ENCODE results near the gene DUSP9. TPM values are rescaled to one million over a fixed set of nuclear protein-coding genes. Genes with fewer than 3 reads are reported as not detected.
"Not testable (repeated sequence)": the region's sequence is repeated elsewhere in the genome, so short reads cannot be mapped to it uniquely, and the experiment has no call there.

The DUSP9 gene
- 10 to 100 TPM in 3 of 4 donors, 1 to 10 TPM in 1; 2.7 to 52.1 (median 44.9) TPM for polyA plus RNA-seq (ENCODE audit: insufficient read length in 4 of 4)

DNA sequence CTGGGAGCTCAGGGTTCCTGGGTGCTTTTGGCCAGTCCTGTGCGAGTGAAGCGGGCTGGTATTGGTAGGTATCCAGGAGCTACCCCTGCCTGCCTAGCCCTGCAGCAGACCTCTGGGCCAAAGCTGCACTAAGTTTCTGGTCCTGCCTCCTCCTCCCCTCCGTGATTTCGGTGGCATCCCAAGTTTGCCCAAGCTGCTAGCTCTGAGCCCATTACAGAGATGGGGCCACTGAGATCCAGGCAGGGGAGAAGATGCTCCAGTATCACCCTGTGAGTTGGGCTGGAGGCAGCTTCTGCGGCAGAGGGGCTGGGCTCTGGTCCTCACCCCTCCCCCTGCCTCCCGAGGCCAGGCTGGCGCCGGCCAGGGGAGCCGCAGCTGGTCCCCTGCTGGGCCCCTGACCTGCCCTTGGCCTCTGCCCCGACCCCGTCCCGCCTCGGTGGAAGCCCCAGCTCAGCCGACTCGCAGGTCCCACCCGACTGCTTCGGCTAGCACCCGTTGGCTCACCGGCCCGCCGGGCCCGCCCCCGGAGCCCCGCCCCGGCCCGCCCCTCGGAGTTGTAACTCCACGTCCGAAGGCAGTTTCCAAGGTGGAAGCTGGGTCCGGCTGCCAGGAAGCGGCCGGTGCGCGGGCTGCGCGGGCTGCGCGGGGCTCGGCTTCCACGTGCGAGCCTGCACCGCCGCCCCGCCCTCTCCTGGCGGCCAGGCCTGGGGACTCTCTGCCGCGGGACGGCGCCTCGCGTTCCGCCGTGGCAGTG, at the start of gene DUSP9:
Gene DUSP9, plus strand, starts transcription at position 584 of the 754 bp plus-strand sequence. CDS start 751 bp downstream, outside the sequence.
- no peak for DNase-seq (ENCODE audit: low read depth in 4 of 4, low spot score in 3 of 4)

- no peak for DNase-seq (ENCODE audit: low read depth in 4 of 4, low spot score in 3 of 4)
These were observed 48.3 kb upstream of the DUSP9 start, which contains the start of gene CCNQ for GRCh38 chrX:153598541-153599191. Gene CCNQ, minus strand, starts transcription at chrX:153599139. Its CDS starts 66 bp downstream, at chrX:153599073.

DNA sequence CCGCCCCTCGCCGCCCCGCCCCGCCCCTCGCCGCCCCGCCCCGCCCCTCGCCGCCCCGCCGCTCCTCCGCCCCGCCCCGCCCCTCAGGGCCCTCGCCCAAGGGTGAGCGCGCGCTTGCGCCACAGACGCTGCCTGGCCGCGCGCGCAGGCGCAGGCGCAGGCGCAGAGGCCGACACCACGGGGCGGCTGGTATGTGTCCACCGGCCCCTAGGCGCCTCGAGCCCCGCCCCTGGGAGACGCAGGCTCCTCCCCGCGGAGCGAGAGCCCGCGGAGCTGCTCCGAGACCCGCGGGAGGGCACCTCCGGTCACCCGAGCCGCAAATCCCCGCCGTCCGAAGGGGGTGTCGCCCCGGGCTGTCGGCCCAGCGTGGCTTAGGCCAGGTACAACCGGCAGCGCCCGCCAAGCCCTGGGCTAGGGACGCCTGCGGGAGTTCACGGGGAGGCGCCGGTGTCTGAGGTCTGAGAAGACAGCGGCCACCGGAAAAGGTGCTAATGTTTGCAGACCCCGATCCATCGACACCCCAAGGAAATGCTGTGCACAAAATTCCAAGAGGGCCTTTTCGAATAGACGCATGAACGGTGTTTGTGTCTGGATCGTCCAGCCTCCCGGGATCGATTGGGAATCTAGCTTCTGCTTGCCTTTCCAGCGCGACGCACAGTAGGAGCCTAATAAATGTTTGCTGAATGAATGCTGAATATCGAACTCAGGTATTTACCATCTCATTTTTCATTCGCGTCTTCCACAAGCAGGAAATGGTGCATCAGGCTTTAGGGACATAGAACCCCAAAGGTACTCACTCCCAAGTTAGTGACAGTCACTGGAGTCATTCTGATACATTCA, 47.6 kb upstream of the DUSP9 start:
- peak in 3 of 4 donors; percentile 66 to 75 (median 68) for DNase-seq (ENCODE audit: low read depth in 4 of 4, low spot score in 3 of 4)

GRCh38 chrX:153600032-153600373, 47.0 kb upstream of the DUSP9 start:
- DNase-seq (ENCODE audit: low read depth in 4 of 4, low spot score in 3 of 4): no peak

- DNase-seq (ENCODE audit: low read depth in 4 of 4, low spot score in 3 of 4): no peak
These were observed 46.1 kb upstream of the DUSP9 start for GRCh38 chrX:153600921-153601320.

DNA sequence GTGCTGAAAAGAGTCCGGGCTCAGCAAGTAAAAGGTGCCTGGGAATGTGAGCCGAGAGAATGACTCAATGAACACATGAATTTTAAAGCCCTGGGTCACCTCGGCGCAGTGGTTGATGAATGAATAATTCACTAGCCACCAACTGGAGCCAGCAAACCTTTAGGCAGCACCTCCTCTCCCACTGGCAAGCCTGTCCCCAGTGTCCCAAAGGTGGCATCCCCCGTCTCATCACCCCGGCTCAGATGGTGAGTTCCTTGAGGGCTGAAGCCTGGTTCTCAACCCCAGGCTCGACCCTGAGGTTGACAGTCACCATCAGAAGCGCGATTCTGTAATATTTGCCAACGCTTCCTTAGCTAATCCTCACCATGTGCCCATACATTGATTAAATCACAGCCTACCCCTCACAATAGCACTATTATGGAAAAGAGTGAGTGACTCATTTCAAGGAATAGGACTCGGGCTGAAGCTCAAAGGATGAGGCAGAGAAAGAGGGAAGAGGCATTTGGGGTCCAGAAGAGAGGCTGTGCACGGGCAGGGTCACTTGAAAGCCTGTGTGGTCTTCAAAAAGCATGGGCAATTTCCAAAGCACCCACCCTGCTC, 45.4 kb upstream of the DUSP9 start:
- no peak for DNase-seq (ENCODE audit: low read depth in 4 of 4, low spot score in 3 of 4)

DNA sequence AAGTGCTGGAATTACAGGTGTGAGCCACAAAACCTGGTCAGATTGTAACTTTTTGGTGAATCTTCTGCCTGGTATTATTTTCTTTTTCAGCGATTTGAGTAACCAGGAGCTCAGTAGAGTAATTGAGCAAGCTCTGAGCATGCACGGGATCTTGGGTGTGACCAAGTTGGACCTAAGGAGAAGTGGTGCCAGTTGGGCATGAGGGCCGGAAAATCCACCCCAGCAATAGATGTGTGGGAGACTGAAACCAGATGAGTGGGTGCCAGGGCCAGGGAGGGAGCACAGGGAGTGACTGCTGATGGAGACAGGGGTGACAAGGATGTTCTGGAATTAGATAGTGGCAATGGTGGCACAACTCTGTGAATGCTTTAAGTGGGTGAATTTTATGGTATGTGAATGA, 44.4 kb upstream of the DUSP9 start:
- DNase-seq (ENCODE audit: low read depth in 4 of 4, low spot score in 3 of 4): no peak

- DNase-seq (ENCODE audit: low read depth in 4 of 4, low spot score in 3 of 4): no peak
These were observed 43.8 kb upstream of the DUSP9 start for GRCh38 chrX:153603131-153603656.

DNA sequence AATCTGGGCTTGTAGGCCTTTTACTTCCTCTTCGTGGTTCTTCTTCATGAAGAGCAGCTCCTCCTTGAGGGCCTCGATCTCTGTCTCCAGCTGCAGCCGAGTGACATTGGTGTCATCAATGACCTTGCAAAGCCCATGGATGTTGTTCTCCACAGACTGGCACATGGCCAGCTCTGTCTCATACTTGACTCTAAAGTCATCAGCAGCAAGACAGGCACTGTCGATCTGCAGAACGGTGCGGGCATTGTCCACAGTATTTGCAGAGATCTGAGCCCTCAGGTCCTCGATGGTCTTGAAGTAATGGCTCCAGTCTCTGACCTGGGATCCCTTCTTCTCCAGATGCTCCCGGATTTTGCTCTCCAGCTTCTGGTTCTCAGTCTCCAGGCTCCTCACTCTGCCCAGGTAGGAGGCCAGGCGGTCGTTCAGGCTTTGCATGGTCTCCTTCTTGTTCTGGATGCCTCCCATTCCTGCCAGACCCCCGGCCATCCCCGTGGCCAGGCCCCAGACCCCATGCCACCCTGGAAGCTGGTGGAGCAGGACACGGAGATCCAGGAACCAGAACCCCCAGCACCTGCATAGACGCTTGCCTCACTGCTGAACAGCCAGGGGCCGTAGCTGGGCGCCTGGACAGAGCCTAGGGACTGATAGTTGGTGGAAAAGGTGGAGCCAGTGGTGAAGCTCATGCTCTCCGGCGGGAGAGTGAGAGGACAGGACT, 42.2 kb upstream of the DUSP9 start:
- DNase-seq (ENCODE audit: low read depth in 4 of 4, low spot score in 3 of 4): not testable (repeated sequence)

DNA sequence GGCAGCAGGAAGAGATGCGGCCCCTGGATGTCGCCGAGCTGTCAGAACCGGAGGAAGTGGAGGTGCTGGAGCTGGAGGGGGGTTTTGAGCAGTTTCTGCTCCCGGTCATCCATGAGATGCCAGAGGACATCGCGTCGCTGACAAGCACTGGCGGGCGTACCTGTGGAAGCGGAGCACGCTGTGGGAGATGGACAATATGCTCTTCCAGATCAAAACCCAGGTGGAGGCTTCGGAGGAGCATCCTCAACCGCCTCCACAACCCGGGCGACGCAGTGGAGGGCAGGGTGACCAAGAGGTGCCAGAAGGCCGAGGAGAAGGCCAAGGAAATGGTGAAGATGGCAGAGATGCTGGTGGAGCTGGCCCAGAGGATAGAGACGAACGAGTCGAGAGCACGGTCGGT, 40.5 kb upstream of the DUSP9 start:
- no peak for DNase-seq (ENCODE audit: low read depth in 4 of 4, low spot score in 3 of 4)

DNA sequence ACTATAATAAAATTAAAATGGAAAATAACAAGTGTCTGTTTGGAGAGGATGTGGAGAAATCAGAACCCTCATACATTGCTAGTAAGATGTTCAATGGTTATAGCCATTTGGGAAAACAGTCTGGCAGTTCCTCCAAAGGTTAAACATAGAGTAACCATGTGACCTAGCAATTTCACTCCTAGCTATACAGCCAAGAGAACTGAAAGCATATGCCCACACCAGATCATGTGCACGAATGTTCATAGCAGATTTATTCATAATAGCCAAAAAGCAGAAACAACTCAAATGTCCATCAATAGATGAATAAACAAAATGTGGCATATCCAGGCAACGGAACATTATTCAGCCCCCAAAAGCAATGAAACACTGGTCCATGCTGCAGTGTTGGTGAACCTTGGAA, 38.6 kb upstream of the DUSP9 start:
- DNase-seq (ENCODE audit: low read depth in 4 of 4, low spot score in 3 of 4): no peak

- DNase-seq (ENCODE audit: low read depth in 4 of 4, low spot score in 3 of 4): no peak
These were observed 38.2 kb upstream of the DUSP9 start for GRCh38 chrX:153608806-153609205.

GRCh38 chrX:153609917-153610835, 36.8 kb upstream of the DUSP9 start:
- peak in 2 of 4 donors; percentile 46 to 50 for DNase-seq (ENCODE audit: low read depth in 4 of 4, low spot score in 3 of 4)

- DNase-seq (ENCODE audit: low read depth in 4 of 4, low spot score in 3 of 4): no peak
These were observed 36.2 kb upstream of the DUSP9 start for GRCh38 chrX:153610836-153611213.

GRCh38 chrX:153611298-153612095, 35.5 kb upstream of the DUSP9 start:
- no peak for DNase-seq (ENCODE audit: low read depth in 4 of 4, low spot score in 3 of 4)

DNA sequence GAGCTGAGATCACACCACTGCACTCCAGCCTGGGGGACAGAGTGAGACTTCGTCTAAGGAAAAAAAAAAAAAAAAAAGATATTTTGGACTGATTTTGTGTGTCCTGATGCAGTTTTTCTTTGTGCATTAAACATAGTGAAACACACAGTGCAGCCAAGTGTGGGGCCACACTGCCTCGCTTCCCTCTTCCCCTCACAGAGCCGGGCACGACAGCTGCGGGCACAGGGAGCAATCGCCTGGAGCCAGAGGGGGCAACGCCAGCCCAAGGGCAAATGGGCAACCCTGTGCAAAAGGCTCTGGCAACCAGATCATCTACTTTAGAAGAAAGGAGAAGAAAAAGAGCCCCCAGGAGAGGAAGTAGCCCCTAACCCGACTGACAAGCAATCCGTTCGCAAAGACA, 34.6 kb upstream of the DUSP9 start:
- DNase-seq (ENCODE audit: low read depth in 4 of 4, low spot score in 3 of 4): no peak

DNA sequence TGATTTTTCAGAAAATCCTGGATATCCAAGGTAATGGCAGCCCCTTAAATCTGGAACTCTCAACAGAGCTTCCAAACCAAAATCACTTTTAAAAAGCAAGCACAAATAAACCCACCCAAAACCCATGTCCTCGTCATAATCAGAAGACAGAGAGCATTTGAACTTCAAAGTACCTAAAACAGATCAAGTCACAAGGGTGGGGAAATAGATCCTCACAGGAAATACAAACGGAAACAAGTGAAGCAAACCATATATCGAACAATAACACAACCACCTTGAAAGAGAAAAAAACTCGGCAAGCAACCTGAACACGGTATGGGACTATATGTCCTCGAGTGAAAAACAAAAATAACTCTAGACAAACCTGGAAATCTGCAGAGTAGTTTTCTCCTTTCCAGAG, 32.2 kb upstream of the DUSP9 start:
- no peak for DNase-seq (ENCODE audit: low read depth in 4 of 4, low spot score in 3 of 4)

- DNase-seq (ENCODE audit: low read depth in 4 of 4, low spot score in 3 of 4): no peak
These were observed 26.4 kb upstream of the DUSP9 start for GRCh38 chrX:153620576-153620975.
